Neural cell (in vitro differentiated cells): ENCODE measurements around the gene ESR1. TPM values are rescaled to one million over a fixed set of nuclear protein-coding genes. Genes with fewer than 3 reads are reported as not detected.

Experiments
- H2AFZ ChIP-seq: fragments of 200-600, 300-800 bp; sonication (generic), shearing (Covaris generic); 2 replicates; pipeline ENCODE4 v1.6.0; 2014; ENCODE audit warnings: low read depth, mild to moderate bottlenecking, antibody characterized with exemption, low read length, moderate library complexity
- H3F3A ChIP-seq: fragments of 200-600 bp; shearing (Covaris generic); 2 replicates; pipeline ENCODE4 v1.6.1; 2016; ENCODE audit warnings: mild to moderate bottlenecking, moderate library complexity, mixed read lengths, antibody characterized with exemption, low read length; ENCODE audit not compliant: insufficient read depth, poor library complexity, severe bottlenecking
- H3K27ac ChIP-seq: fragments of 200-600, 300-800 bp; sonication (generic), shearing (Covaris generic); 2 replicates; pipeline ENCODE4 v1.5.1; 2014; ENCODE audit warnings: mild to moderate bottlenecking, low read length, moderate library complexity
- H3K27me3 ChIP-seq: fragments of 300-800, 200-600 bp; sonication (generic), shearing (Covaris generic); 2 replicates; pipeline ENCODE4 v1.6.0; 2014; ENCODE audit warnings: mild to moderate bottlenecking, low read depth, low read length, moderate library complexity; ENCODE audit not compliant: insufficient read depth
- H3K36me3 ChIP-seq: fragments of 300-800, 200-600 bp; sonication (generic), shearing (Covaris generic); 2 replicates; pipeline ENCODE4 v1.5.1; 2014; ENCODE audit warnings: mild to moderate bottlenecking, antibody characterized with exemption, low read length, moderate library complexity; ENCODE audit not compliant: insufficient read depth
- H3K4me2 ChIP-seq: fragments of 300-800, 200-600 bp; sonication (generic), shearing (Covaris generic); 2 replicates; pipeline ENCODE4 v1.6.0; 2014; ENCODE audit warnings: mild to moderate bottlenecking, low read length
- H3K4me3 ChIP-seq: fragments of 300-800, 200-600 bp; sonication (generic), shearing (Covaris generic); 2 replicates; pipeline ENCODE4 v1.5.1; 2014; ENCODE audit warnings: mild to moderate bottlenecking, low read length, moderate library complexity
- H3K79me2 ChIP-seq: fragments of 200-600 bp; shearing (Covaris generic); replicated peaks from 2 replicates; pipeline ENCODE4 v1.6.0; 2014; ENCODE audit warnings: mild to moderate bottlenecking, low read length, moderate library complexity; ENCODE audit not compliant: insufficient read depth
- H3K9ac ChIP-seq: fragments of 300-800, 200-600 bp; sonication (generic), shearing (Covaris generic); 2 replicates; pipeline ENCODE4 v1.6.1; 2016; ENCODE audit warnings: mild to moderate bottlenecking, low read length, mixed read lengths
- H3K9me2 ChIP-seq: fragments of 200-600 bp; shearing (Covaris generic); 2 replicates; pipeline ENCODE4 v1.6.1; 2016; ENCODE audit warnings: mild to moderate bottlenecking, low read length, mixed read lengths; ENCODE audit not compliant: insufficient read depth
- H3K9me3 ChIP-seq: fragments of 200-600, 300-800 bp; sonication (generic), shearing (Covaris generic); 2 replicates; pipeline ENCODE4 v1.6.1; 2016; ENCODE audit warnings: mild to moderate bottlenecking, mixed run types, low read length, moderate library complexity, mixed read lengths
- H4K20me1 ChIP-seq: fragments of 200-600 bp; shearing (Covaris generic); 2 replicates; pipeline ENCODE4 v1.6.1; 2016; ENCODE audit warnings: mild to moderate bottlenecking, mixed run types; ENCODE audit not compliant: insufficient read depth
- EP300 ChIP-seq: fragments of 450-650 bp; conservative IDR thresholded peaks from 2 replicates; pipeline ENCODE4 v1.6.1; 2014; ENCODE audit warnings: antibody characterized with exemption, mild to moderate bottlenecking, moderate library complexity; ENCODE audit not compliant: poor library complexity, severe bottlenecking
- EZH2 ChIP-seq: fragments of 200-600, 300-800 bp; shearing (Covaris generic), sonication (generic); IDR thresholded peaks from 2 replicates; pipeline ENCODE4 v1.6.1; 2014; ENCODE audit warnings: antibody characterized with exemption, low read length, borderline replicate concordance, mild to moderate bottlenecking; ENCODE audit not compliant: insufficient read depth, poor library complexity, severe bottlenecking
- MXI1 ChIP-seq: fragments of 450-650 bp; conservative IDR thresholded peaks from 2 replicates; pipeline ENCODE4 v1.6.1; 2014; ENCODE audit warnings: antibody characterized with exemption, mild to moderate bottlenecking; ENCODE audit not compliant: poor library complexity, severe bottlenecking
- POLR2AphosphoS5 ChIP-seq: IDR thresholded peaks from 2 replicates; pipeline ENCODE4 v1.6.1; 2012
- RAD21 ChIP-seq: fragments of 450-650 bp; conservative IDR thresholded peaks from 2 replicates; pipeline ENCODE4 v1.6.1; 2014; ENCODE audit warnings: antibody characterized with exemption, mild to moderate bottlenecking, moderate library complexity
- SMC3 ChIP-seq: fragments of 450-650 bp; conservative IDR thresholded peaks from 2 replicates; pipeline ENCODE4 v1.6.1; 2014; ENCODE audit warnings: antibody characterized with exemption, mild to moderate bottlenecking, moderate library complexity; ENCODE audit not compliant: poor library complexity
- TAF1 ChIP-seq: IDR thresholded peaks from 2 replicates; pipeline ENCODE4 v1.6.1; 2012; ENCODE audit warnings: low read depth
- polyA plus RNA-seq: library from polyadenylated mRNA; depleted of rRNA; stranded (reverse); fragments of >200 nt; gene quantifications from 2 replicates; pipeline ENCODE4 v1.2.3, GENCODE V29; 2014
- TF ChIP-seq, protein P1 (sequence below): IDR thresholded peaks from 2 replicates; pipeline ENCODE4 v1.6.1; 2012; ENCODE audit warnings: borderline replicate concordance
- TF ChIP-seq, protein P2 (sequence below): fragments of 450-650 bp; IDR thresholded peaks from 2 replicates; pipeline ENCODE4 v1.5.1; 2014; ENCODE audit warnings: antibody characterized with exemption, mild to moderate bottlenecking, moderate library complexity; ENCODE audit not compliant: poor library complexity, severe bottlenecking

Gene ESR1
- polyA plus RNA-seq, 1 donor from 2014 or later = 0.14 TPM

- Histone ChIP-seq H3K4me3 (no peak overlapping the region), H3K9ac (no peak overlapping the region), H3K79me2 (no peaks in the 10 kb centered on the region), H2AFZ (no peak overlapping the region), H3F3A (no peaks in the 10 kb centered on the region), H3K27me3 (no peaks in the 10 kb centered on the region), H3K9me3 (no peaks in the 10 kb centered on the region), H3K9me2 (no peaks in the 10 kb centered on the region), H3K4me2 (no peak overlapping the region), H3K36me3 (no peaks in the 10 kb centered on the region), H3K27ac (no peak overlapping the region), H4K20me1 (no peaks in the 10 kb centered on the region)
- TF ChIP-seq EP300 (no peak), POLR2AphosphoS5 (no peak), TAF1 (no peak), MXI1 (no peak), SMC3 (no peak)
These were observed 197.4 kb downstream of the ESR1 start for GRCh38 chr6:152004896-152005295.

- Histone ChIP-seq H3K9me3 (no peaks in the 10 kb centered on the region), H3K27ac (no peak overlapping the region), H3K36me3 (no peaks in the 10 kb centered on the region), H3K9me2 (no peaks in the 10 kb centered on the region), H3K27me3 (no peaks in the 10 kb centered on the region), H3F3A (no peaks in the 10 kb centered on the region), H3K4me2 (no peak overlapping the region), H4K20me1 (no peaks in the 10 kb centered on the region), H2AFZ (no peak overlapping the region), H3K9ac (no peak overlapping the region), H3K4me3 (no peak overlapping the region), H3K79me2 (no peaks in the 10 kb centered on the region)
- no peak for TF ChIP-seq EZH2
These were observed 201.3 kb downstream of the ESR1 start for GRCh38 chr6:152008779-152009178.

- Histone ChIP-seq H3K4me3 (no peak overlapping the region), H3K36me3 (no peaks in the 10 kb centered on the region), H3K9me2 (no peaks in the 10 kb centered on the region), H3K27ac (no peak overlapping the region), H3K9me3 (no peaks in the 10 kb centered on the region), H2AFZ (no peak overlapping the region), H4K20me1 (no peaks in the 10 kb centered on the region), H3K79me2 (no peaks in the 10 kb centered on the region), H3K4me2 (no peak overlapping the region), H3K9ac (no peak overlapping the region), H3F3A (no peaks in the 10 kb centered on the region), H3K27me3 (no peaks in the 10 kb centered on the region)
- TF ChIP-seq, protein P1, sequence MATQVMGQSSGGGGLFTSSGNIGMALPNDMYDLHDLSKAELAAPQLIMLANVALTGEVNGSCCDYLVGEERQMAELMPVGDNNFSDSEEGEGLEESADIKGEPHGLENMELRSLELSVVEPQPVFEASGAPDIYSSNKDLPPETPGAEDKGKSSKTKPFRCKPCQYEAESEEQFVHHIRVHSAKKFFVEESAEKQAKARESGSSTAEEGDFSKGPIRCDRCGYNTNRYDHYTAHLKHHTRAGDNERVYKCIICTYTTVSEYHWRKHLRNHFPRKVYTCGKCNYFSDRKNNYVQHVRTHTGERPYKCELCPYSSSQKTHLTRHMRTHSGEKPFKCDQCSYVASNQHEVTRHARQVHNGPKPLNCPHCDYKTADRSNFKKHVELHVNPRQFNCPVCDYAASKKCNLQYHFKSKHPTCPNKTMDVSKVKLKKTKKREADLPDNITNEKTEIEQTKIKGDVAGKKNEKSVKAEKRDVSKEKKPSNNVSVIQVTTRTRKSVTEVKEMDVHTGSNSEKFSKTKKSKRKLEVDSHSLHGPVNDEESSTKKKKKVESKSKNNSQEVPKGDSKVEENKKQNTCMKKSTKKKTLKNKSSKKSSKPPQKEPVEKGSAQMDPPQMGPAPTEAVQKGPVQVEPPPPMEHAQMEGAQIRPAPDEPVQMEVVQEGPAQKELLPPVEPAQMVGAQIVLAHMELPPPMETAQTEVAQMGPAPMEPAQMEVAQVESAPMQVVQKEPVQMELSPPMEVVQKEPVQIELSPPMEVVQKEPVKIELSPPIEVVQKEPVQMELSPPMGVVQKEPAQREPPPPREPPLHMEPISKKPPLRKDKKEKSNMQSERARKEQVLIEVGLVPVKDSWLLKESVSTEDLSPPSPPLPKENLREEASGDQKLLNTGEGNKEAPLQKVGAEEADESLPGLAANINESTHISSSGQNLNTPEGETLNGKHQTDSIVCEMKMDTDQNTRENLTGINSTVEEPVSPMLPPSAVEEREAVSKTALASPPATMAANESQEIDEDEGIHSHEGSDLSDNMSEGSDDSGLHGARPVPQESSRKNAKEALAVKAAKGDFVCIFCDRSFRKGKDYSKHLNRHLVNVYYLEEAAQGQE = no peak
- TF ChIP-seq, protein P2, sequence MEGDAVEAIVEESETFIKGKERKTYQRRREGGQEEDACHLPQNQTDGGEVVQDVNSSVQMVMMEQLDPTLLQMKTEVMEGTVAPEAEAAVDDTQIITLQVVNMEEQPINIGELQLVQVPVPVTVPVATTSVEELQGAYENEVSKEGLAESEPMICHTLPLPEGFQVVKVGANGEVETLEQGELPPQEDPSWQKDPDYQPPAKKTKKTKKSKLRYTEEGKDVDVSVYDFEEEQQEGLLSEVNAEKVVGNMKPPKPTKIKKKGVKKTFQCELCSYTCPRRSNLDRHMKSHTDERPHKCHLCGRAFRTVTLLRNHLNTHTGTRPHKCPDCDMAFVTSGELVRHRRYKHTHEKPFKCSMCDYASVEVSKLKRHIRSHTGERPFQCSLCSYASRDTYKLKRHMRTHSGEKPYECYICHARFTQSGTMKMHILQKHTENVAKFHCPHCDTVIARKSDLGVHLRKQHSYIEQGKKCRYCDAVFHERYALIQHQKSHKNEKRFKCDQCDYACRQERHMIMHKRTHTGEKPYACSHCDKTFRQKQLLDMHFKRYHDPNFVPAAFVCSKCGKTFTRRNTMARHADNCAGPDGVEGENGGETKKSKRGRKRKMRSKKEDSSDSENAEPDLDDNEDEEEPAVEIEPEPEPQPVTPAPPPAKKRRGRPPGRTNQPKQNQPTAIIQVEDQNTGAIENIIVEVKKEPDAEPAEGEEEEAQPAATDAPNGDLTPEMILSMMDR = no peak
- no peak for TF ChIP-seq TAF1
- no peak for TF ChIP-seq RAD21
- no peak for TF ChIP-seq EZH2
- no peak for TF ChIP-seq SMC3
- no peak for TF ChIP-seq MXI1
- TF ChIP-seq POLR2AphosphoS5 = no peak
- no peak for TF ChIP-seq EP300
These were observed 204.7 kb downstream of the ESR1 start for GRCh38 chr6:152012227-152012626.
